Measurements from ENCODE around the gene ARHGAP25. TPM values are rescaled to one million over a fixed set of nuclear protein-coding genes. Genes with fewer than 3 reads are reported as not detected.

Gene ARHGAP25
- total and polyA plus RNA-seq, 2 of the 4 experiments (the other 2 are of a cell fraction): 0.29 to 0.36 TPM

GRCh38 chr2:68738906-68739594 lies 4.4 kb downstream of the ARHGAP25 start:
- intact Hi-C loops (cut with micrococcal nuclease): no loop called here
- TF ChIP-seq FOS (IDR thresholded peaks at IDR 0.05; ENCODE audit: low read depth, low read length): no peak
- no peak for TF ChIP-seq MXI1 (IDR thresholded peaks at IDR 0.05; ENCODE audit: borderline replicate concordance, low read depth, low read length)
- no peak for TF ChIP-seq SMC3 (IDR thresholded peaks at IDR 0.05; ENCODE audit: low read depth, low read length)
- TF ChIP-seq MAFK (IDR thresholded peaks at IDR 0.05; ENCODE audit: low read depth, low read length): no peak
- TF ChIP-seq BHLHE40 (IDR thresholded peaks at IDR 0.05; ENCODE audit: low read depth, low read length): no peak
- TF ChIP-seq RAD21 (IDR thresholded peaks at IDR 0.05; ENCODE audit: low read length): no peak
- no peak for TF ChIP-seq USF2 (IDR thresholded peaks at IDR 0.05; ENCODE audit: low read depth, low read length)
- no peak for TF ChIP-seq POLR2A (IDR thresholded peaks at IDR 0.05; ENCODE audit: low read depth, low read length)
- TF ChIP-seq CTCF (conservative IDR thresholded peaks at IDR 0.05; ENCODE audit: low read depth, low read length): no peak
- no peak for TF ChIP-seq RFX5 (IDR thresholded peaks at IDR 0.05; ENCODE audit: low read depth, low read length)
- TF ChIP-seq CHD1 (IDR thresholded peaks at IDR 0.05; ENCODE audit: low read depth, low read length): no peak
- no peak for TF ChIP-seq ELK1 (IDR thresholded peaks at IDR 0.05; ENCODE audit: borderline replicate concordance, low read depth, low read length)
- no peak for TF ChIP-seq MAZ (IDR thresholded peaks at IDR 0.05; ENCODE audit: borderline replicate concordance, low read depth, low read length)
- TF ChIP-seq RCOR1 (IDR thresholded peaks at IDR 0.05; ENCODE audit: insufficient replicate concordance, low read length): no peak
- TF ChIP-seq CEBPB (IDR thresholded peaks at IDR 0.05; ENCODE audit: low read depth, low read length): no peak

More at GRCh38 chr2:68738906-68739594, 4.4 kb downstream of the ARHGAP25 start:
- DNase-seq (no peak), ATAC-seq (ENCODE audit: low read depth) (no peak)
- Histone ChIP-seq H3K27ac (ENCODE audit: insufficient read depth, low read length) (no peak overlapping the region), H4K5ac (ENCODE audit: low read depth, low read length) (no peak overlapping the region), H4K20me1 (ENCODE audit: insufficient read depth, low read length) (no peaks in the 10 kb centered on the region), H3K18ac (ENCODE audit: low read depth, low read length) (no peak overlapping the region), H2AFZ (replicated peaks; ENCODE audit: low read length, poor library complexity) (no peak overlapping the region), H3K79me1 (ENCODE audit: low read depth in 1 of 2, low read length in 2 of 2) (no peaks in the 10 kb centered on the region), H3K9me3 (ENCODE audit: control insufficient read depth, insufficient read depth, low read length) (no peaks in the 10 kb centered on the region), H3K23ac (ENCODE audit: low read depth, low read length) (0 out of 2 replicates have a peak overlapping the region, but pooled peaks have one; percentile 7), H2AK9ac (replicated peaks; ENCODE audit: low read depth, low read length, poor library complexity) (no peak overlapping the region), H2BK5ac (ENCODE audit: low read depth, low read length, poor library complexity, severe bottlenecking) (no peak overlapping the region), H3K36me3 (ENCODE audit: control insufficient read depth, insufficient read depth, low read length) (no peaks in the 10 kb centered on the region), H4K91ac (ENCODE audit: insufficient read depth, low read depth, low read length) (0 out of 2 replicates have a peak overlapping the region, but pooled peaks have one; percentile 14), H2AK5ac (ENCODE audit: low read depth, low read length) (peak overlapping the region; percentile 43; the same call in 1 of the 2 replicates), H3K4ac (ENCODE audit: low read depth, low read length) (no peak overlapping the region), H3K4me1 (ENCODE audit: control insufficient read depth, insufficient read depth, low read length) (peaks cover 9% of the 10 kb centered on the region), H2BK20ac (ENCODE audit: low read depth, low read length) (peak overlapping the region; percentile 29; the same call in 1 of the 2 replicates), H2BK120ac (ENCODE audit: low read depth, low read length) (peak overlapping the region; percentile 35), H3K9ac (ENCODE audit: low read depth, low read length) (no peak overlapping the region), H3K9me1 (ENCODE audit: insufficient read depth, low read length) (peaks cover 5% of the 10 kb centered on the region; the same call in 1 of the 2 replicates), H3K14ac (replicated peaks; ENCODE audit: low read depth, low read length) (no peak overlapping the region), H3K27me3 (ENCODE audit: control insufficient read depth, insufficient read depth, low read length) (no peaks in the 10 kb centered on the region), H3K4me2 (ENCODE audit: low read depth, low read length) (no peak overlapping the region), H2BK15ac (ENCODE audit: low read depth, low read length) (no peak overlapping the region), H3K56ac (ENCODE audit: extremely low read depth, insufficient read depth, low read length) (no peak overlapping the region), H4K8ac (ENCODE audit: low read depth in 2 of 2, low read length in 2 of 2) (no peak overlapping the region), H3K4me3 (ENCODE audit: insufficient read depth, low read depth, low read length) (no peak overlapping the region)
- no TSS peak for BruUV-seq (replicated peaks)
- no CpG with 5 or more reads among the region's 3 CpGs for WGBS, 2 experiments (ENCODE audit: extremely low coverage in 2 of 2, insufficient read length in 1 of 2)
- dilution Hi-C loops (cut with HindIII; ENCODE audit: low sequenced_read_pairs, unreplicated experiment): no loop called here
- POLR2A ChIA-PET (ENCODE audit: unreplicated experiment): interaction anchor here (0.9 kb wide), 1 partner anchor 272 kb away, joined by 3 read pairs; the partner anchor contains the start of gene FBXO48
- CTCF ChIA-PET: interaction anchor here (0.6 kb wide), 1 partner anchor 10 kb away, joined by 3 read pairs; no protein-coding TSS in a partner anchor
- in situ Hi-C loops (cut with MboI; ENCODE audit: low sequenced_read_pairs): no loop called here
